NCI-H2029 treated with DMSO at 0.1 percent for 48 hours (cell line): ENCODE data around the gene CHD1.
"Not testable (repeated sequence)": the region's sequence is repeated elsewhere in the genome, so short reads cannot be mapped to it uniquely, and the experiment has no call there.

Experiments used
- DNase-seq: peaks from one replicate; lab custom pipeline; 2025; lab: John Stamatoyannopoulos, UW

Gene CHD1

DNA sequence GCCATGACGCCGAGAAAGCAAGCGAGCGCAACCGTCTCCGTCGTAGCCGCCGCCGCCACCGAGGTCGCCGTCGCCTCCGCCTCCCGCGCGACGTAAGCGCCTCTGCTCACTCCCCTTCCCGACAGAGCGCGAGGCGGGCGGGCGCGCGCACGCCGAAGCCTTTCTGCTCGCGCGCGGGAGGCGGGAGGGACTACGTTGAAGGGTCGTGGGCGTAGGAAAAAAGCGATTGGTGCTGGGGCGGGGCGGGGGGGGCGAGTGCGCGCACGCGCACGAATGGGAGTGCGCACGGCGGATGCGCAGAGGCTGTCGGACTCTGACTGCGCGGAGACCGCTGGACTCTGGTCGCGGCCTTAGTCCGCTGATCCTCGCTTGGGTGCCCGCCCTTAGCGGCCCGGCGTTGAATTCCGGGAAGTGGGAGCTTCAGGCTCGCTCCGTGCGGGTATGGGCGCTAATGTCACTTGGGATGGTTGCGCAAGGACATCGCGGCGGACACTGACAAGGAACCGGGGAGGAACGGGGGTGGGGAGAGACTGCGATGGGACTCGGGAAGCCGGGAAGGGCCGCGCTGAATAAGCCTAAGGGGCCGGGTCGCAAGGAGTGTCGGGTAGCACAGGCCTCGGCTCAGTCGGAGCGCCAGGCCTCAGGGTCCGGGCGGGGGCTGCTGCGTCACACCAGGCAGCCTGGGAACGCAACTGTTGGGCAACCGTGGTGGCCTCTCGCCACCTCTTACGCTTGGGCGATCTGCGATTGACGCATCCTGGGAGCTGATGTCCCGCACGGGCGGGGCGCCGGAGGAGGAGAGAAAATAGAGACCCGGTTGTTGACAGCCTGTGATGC lies at the start of gene CHD1:
Gene CHD1, minus strand, starts transcription at position 135 of the 837 bp plus-strand sequence. CDS start 2,621 bp downstream, outside the sequence.
- peak; percentile 87 for DNase-seq

DNA sequence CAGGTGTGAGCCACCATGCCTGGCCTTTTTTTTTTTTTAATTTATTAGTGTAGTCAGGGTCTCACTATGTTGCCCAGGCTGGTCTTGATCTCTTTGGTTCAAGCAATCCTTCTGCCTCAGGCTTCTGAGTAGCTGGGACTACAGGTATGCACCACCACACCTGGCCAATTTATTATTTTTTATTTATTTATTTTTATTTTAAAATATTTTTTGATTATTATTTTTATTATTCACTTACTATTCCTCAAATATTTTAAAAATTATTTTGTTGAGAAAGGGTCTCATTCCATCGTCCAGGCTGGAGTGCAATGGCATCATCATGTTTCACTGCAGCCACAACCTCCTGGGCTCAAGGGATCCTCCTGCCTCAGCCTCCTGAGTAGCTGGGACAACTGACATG lies 49.7 kb upstream of the CHD1 start:
- DNase-seq = no peak

DNA sequence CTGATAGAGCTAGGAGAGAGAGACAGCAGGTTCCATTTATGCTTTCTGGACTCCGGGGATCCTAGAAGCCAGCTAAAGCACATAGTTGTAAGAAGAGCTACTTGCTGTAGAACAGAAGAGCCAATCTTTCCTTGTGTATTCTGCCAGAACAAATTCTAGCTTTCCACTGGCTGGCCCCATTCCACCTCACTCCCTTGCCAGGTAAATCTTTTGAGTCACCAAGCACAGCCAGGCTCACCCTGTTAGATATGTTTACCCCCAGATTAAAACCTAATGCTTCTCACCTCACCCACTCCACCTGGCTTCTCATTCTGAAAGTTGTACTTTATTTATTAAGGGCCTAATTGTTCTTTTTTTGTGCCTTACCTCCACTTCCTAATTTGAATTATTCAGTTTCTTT lies 48.9 kb upstream of the CHD1 start:
- no peak for DNase-seq

DNA sequence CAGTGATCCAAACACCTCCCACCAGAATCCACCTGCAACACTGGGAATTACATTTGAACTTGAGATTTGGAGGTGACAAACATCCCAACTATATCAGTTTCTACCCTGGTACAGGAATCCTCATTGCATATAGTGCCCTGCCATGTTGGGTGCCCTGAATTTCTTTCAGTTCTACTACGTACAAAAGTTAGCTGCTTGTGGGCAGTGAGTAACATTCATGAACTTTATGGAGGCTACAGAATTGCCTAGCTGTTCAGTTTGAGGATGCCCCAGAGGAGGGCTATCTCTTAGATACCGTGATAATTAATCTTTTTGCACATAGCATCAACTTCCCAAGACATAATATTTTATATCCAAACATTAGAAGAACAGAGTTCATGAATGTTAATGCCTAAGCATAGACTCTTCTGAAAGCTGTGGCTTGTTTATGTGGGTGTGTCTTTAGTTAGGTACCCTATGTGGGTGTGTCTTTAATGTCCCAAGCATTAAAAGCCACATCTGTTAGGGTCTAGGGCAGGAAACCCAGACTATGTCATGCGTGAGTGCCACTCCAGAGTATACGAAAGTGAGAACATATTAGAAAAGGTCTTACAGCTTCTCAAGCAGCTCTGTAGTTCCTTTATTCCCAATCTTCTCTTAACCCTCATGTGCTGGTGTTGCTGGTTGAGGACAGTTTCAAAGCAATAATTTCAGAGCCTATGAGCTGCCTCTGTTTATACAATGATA lies 47.0 kb upstream of the CHD1 start:
- DNase-seq = no peak

DNA sequence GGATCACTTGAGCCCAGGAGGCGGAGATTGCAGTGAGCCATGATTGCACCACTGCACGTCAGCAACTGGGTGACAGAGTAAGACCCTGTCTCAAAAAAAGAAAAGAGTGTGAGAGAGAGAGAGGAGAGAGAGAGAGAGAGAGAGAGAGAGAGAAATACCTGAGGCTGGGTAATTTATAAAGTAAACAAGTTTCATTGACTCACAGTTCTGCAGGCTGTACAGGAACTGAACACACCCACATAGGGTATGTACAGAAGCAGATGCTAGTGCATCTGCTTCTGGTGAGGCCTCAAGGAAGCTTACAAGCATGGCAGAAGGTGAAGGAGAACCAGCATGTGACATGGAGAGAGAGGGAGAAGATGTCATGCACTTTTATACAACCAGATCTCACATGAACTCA lies 46.4 kb upstream of the CHD1 start:
- DNase-seq = no peak

DNA sequence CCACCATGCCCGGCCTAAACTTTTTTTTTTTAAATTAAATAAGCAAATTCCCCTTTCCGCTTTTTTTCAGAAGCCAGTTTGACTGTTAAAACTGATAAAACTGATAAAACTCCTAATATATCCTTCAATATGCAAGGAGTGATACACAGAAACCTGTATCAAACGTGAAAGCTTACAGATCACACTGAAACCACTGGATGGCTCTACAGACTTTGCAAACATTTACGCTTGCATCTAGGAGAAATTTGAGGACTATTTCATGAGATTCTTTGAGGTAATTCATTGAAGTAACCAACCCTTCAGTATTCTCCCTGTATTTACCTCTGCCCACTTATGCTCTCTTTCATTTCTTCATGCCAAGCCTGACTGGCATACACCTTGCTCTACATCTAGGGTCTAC lies 40.6 kb upstream of the CHD1 start:
- no peak for DNase-seq

DNA sequence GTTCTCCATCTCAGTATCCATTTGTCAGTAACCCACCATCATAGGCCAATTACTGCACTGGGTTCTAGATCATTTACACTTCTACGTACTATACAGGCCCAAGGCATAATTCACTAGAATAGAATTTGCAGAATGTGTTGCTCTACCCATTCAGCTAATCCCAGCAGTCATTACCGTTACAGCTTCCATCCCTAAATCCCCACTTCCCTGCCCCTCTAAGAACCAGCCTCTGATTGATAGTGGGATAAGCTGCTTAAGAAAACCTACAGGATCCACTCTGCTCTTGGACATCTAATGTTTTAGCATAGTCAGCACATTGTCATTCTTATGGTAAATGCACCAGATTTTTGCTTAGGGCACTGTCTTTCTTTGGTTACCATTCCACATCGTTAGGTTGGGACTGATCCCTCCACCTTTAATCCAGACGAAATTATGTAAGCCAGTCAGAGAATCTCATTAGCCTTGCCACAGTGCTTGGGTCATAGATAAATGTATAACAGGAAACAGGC lies 39.3 kb upstream of the CHD1 start:
- no peak for DNase-seq

DNA sequence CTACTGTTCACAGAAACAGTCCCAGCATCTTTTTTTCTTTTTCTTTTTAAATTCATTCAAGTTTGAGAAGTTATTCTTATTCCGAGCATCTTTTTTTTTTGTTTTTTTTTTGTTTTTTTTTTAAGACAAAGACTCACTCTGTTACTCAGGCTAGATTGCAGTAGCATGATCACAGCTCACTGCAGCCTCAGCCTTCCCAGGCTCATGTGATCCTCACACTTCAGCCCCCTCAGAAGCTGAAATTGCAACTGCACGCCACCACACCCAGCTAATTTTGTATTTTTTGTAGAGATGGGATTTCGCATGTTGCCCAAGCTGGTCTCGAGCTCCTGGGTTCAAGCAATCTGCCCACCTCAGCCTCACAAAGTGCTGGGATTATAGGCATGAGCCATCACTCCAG lies 36.4 kb upstream of the CHD1 start:
- DNase-seq = no peak

DNA sequence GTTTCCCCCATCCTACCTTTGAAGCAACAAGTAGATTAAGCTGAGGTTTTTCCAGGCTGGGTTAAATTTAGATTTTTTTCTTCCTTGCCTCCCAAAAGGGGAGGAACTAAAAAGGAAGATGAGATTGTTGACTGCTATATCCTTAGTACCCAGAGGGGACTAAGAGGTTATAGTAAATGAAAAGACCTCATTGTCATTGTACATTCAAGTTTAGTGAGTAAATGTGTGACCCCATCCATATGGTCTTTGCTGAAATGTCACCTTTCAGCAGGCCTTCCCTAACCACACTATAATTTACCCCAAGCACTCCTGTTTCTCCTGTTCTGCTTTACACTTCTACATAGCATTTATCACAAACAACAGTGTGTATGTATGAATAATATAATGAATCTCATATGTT lies 35.8 kb upstream of the CHD1 start:
- DNase-seq = no peak

DNA sequence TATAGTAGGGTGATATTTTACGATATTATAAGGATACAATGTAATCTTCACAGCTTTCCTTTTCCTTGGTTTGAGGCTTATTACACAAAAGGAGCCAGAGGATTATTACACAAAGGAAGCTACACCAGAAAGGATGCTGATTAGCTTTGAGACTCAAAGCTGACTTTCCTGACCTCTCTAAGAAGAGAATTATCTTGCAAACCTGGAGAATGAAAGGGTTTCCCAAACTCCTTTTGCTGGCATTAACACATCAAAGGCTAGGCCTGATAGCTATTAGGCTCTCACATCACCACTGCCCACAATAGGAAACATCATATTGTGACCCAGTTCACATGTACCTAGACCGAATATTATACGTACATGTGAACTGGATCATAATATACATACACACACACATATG lies 34.2 kb upstream of the CHD1 start:
- no peak for DNase-seq

DNA sequence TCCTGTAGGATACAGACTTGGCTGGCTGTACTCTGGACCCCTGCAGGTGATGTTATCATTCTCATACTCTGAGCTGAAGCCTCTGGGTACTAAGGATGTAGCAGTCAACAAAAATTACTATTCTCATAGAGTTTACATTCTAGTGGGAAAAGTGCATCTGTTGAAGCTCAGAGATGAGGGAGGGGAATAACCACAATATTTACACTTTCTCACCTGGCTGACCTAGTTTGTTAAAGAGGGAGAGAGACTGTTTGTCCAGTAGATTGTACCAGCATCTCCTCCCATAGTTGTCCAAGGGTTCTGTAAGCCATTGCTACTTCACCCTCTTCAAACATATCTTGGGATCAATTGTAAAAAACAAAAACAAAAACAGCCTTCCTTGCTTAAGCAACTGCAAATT lies 33.8 kb upstream of the CHD1 start:
- DNase-seq = no peak

DNA sequence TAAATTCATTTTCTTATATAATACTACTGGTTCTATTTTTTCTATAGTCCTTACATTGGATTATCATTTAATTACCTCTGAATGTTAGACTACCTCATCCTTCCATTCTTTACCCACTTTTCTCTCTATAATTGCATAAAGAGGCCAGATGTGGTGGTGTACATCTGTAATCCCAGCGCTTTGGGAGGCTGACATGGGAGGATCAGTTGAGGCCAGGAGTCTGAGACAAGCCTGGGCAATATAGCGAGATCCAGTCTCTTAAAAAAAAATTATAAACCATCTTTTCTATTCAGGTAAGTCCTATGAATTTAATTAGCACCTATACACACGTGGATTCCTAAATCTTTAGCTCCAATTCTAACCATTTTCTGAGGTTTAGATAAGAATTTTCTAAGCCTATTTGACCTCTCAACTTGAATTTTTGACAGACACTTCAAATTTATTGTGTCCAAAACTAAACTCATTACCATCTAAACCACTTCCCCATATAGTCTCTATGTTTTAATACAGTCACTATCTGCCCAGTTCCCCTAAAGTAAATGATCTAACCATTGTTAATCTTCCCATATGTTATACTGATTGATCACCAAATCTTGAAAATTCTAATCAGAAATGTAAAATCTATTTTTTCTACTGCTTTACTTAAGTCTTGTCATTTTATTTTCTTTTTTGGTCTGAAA lies 33.0 kb upstream of the CHD1 start:
- no peak for DNase-seq

DNA sequence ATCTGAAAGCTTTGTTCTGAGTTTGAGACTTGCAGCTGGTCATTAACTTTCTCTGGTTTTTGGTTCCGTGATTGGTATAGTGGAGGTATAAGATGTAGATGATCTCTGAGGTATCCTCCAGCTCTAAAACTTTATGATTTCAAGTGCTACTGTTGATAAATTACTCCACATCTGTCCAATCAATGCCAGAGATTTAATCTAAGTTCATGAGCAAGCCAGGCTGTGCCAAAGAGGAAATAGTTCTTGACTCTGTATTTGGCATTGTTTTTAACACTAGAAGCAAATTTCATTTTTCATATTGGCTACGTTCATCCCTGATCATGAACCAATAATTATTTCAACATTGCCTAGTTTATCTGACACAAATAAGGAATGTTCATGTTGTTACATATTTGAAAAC lies 28.5 kb upstream of the CHD1 start:
- DNase-seq = no peak

DNA sequence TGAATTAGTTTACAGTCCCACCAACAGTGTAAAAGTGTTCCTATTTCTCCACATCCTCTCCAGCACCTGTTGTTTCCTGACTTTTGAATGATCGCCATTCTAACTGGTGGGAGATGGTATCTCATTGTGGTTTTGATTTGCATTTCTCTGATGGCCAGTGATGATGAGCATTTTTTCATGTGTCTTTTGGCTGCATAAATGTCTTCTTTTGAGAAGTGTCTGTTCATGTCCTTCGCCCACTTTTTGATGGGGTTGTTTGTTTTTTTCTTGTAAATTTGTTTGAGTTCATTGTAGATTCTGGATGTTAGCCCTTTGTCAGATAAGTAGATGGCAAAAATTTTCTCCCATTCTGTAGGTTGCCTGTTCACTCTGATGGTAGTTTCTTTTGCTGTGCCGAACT lies 27.1 kb upstream of the CHD1 start:
- not testable (repeated sequence) for DNase-seq

DNA sequence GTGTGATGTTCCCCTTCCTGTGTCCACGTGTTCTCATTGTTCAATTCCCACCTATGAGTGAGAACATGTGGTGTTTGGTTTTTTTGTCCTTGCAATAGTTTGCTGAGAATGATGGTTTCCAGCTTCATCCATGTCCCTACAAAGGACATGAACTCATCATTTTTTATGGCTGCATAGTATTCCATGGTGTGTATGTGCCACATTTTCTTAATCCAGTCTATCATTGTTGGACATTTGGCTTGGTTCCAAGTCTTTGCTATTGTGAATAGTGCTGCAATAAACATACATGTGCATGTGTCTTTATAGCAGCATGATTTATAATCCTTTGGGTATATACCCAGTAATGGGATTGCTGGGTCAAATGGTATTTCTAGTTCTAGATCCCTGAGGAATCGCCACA lies 26.7 kb upstream of the CHD1 start:
- not testable (repeated sequence) for DNase-seq

DNA sequence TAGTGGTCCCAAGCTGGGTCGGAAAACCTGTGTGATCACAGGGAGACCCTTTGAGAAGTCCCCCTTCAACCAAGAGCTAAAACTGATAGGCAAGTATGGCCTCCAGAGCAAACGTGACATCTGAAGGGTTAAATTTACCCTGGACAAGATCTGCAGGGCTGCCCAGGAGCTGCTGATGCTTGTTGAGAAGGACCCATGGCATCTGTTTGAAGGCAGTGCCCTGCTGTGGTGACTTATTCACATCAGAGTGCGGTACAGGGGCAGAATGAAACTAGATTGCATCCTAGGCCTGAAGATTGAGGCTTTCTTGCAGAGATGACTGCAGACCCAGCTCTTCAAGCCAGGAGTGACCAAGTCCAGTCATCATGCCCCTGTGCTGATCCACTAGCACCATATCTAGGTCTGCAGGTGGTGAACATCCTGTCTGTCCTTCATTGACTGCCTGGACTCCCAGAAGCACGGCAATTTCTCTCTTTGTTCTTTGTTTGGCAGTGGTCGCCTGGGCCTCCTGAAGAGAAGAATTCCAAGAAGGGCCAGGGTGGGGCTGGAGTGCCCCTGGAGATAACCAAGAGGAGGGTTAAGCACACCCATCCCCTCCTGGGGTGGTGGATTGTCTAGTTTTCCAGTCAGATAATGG lies 25.7 kb upstream of the CHD1 start:
- no peak for DNase-seq

DNA sequence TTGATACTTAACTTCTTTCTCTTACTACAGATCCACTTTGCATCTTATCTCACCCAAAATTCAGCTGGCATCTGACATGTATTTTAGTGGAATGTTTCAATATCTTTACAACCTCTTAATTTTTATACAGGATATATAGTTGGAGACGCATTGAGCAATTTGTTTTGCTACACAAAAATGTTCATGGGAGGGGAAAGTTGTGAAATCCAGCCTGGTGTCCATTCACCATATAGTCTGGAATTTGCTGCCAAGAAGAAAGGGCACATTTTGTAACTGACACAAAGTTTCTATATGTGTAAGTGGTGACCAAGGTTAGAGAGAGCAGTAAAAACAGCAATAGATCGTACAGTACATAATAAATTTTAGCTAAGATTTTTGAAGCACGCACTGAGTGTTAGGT lies 14.0 kb upstream of the CHD1 start:
- DNase-seq = no peak

DNA sequence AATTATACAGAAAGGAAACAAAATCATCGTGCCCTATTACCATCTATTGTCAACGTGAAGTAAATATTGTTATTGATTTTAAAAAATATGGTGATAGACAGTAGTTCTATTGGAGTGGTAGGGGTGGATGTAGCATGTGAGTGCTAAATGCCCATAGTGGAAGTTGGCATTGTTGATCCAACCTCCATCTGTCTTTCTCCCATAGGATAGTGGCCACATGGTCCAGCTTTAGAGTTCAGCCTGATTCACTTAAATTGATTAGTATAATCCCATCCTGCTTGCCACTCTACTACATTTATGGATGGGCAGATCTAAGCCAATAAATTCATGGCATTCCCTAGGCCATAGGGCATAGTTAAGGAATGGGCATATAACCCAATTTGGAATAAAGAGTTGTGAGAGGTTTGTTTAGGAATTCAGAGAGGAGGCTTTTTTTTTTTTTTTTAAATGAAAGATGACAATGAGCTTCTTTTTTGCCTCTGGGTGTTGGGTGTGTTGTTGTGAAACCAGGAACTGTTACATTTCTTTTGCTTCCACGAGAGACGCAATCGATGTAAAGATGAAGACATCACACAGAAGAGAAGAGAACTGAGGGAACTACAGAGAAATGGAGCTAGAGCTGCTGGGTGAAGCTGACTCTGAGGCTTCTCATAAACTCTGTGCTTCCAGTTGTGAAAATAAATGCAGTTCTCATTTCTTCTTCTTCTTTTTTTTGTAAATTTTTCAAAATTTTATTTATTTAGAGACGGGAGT lies 12.5 kb upstream of the CHD1 start:
- no peak for DNase-seq

DNA sequence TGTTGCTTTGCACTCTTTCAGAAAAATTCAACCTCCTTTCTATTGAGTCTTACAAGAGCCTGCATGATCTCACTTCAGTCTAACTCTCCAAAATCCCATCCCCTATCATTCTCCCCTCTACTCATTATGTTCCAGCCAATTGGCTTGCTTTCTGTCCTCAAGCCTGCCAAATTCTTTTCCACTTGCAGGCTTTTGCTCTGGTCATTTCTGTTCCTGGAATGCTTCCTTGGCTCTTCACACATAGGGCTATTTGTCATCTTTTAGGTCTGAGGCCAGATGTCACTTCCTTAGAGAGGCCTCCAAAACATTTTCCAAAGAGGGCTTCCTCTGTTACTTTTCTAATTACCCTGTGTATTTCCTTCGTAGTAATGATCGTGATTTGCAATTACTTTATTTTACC lies 11.8 kb upstream of the CHD1 start:
- no peak for DNase-seq

DNA sequence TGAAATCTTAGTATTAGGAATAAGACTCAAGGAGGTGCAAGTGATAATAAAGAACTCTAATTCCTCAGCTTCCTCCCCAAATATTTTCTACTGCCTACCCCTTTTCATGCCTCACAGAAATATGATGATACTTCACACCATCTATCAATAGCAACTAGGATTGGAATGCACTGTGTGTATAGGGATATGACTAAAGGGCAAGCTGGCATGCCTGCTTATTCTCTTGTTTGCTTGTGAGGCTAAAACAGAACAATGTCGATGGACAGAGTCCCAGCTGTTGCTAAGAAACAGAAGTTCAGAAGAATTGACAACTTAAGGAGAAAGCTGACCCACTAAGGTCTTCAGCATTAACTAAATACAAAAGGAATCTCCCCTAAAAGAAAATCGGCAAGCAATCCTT lies 9.7 kb upstream of the CHD1 start:
- no peak for DNase-seq

DNA sequence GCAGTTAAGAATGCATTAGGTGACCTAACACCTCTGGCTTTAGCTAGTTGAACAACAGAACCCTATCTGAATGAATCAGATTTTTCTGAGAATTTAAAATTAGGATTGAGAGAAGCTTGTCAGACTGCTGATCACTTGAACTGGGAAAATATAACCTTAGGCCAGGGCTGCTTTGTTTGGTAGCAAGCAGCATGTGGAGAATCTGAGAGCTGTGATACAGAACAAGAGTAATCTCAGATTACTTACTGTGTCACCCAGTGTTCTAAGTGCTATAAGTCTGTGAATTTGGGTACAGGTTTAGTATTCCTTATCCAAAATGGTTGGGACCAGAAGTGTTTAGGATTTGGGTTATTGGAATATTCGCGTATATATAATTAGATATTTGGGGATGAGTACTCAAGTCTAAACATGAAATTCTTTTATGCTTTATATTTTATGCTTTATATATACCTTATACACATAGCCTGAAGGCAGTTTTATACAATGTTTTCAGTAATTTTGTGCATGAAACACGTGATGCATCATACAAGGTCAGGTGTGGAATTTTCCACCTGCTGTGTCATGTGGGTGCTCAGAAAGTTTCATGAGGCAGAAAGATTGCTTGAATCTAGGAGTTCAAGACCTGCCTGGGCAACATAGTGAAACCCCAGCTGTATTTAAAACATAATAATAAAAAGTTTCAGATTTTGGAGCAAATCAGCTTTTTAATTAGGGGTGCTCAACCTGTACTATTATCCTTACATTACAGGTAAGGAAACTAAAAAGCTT lies 8.3 kb upstream of the CHD1 start:
- DNase-seq = no peak
